ENCODE measurements around the gene GPR137B. TPM values are rescaled to one million over a fixed set of nuclear protein-coding genes. Genes with fewer than 3 reads are reported as not detected.
A peak's percentile ranks its signal among the peaks of the same experiment; 100 is the strongest.

Gene GPR137B
- total RNA-seq, 1 experiment from 2014 or later, result 7.1 TPM

- no TSS peak for BruUV-seq (replicated peaks)
- H3K9me3 ChIP-seq (ENCODE audit: low read depth, low read length, poor library complexity, severe bottlenecking), result no peaks in the 10 kb centered on the region
- H3K36me3 ChIP-seq (ENCODE audit: insufficient read depth, low read length, poor library complexity, severe bottlenecking), result no peaks in the 10 kb centered on the region
- no peak for DNase-seq (ENCODE audit: low spot score)
- no peaks in the 10 kb centered on the region for H3K27me3 ChIP-seq (replicated peaks; ENCODE audit: insufficient read depth, low read depth, low read length, poor library complexity)
- intact Hi-C loops (cut with micrococcal nuclease; ENCODE audit: unreplicated experiment), result no loop called here
- H3K4me3 ChIP-seq (ENCODE audit: low read depth, low read length, poor library complexity, severe bottlenecking), result no peak overlapping the region
- no peaks in the 10 kb centered on the region for H3K4me1 ChIP-seq (ENCODE audit: insufficient read depth, low read length, poor library complexity, severe bottlenecking)
- no peak for TF ChIP-seq EZH2 (IDR thresholded peaks at IDR 0.05; ENCODE audit: borderline replicate concordance, low read depth, low read length, poor library complexity, severe bottlenecking)
- ChIA-PET POLR2A (ENCODE audit: low non-redundant PET) (no interaction called here), CTCF (no interaction called here)
- no peak overlapping the region for H3K27ac ChIP-seq (ENCODE audit: low read depth, low read length, poor library complexity, severe bottlenecking)
Measured at GRCh38 chr1:236098267-236098666, 44.1 kb upstream of the GPR137B start.

GRCh38 chr1:236099355-236099974 lies 42.9 kb upstream of the GPR137B start:
- BruUV-seq (replicated peaks), result no TSS peak
- ChIA-PET CTCF (interaction anchor here (0.6 kb wide), 1 partner anchor 189 kb away, joined by 7 read pairs; no protein-coding TSS in a partner anchor), POLR2A (ENCODE audit: low non-redundant PET) (no interaction called here)
- H3K9me3 ChIP-seq (ENCODE audit: low read depth, low read length, poor library complexity, severe bottlenecking), result no peaks in the 10 kb centered on the region
- H3K4me3 ChIP-seq (ENCODE audit: low read depth, low read length, poor library complexity, severe bottlenecking), result no peak overlapping the region
- H3K27me3 ChIP-seq (replicated peaks; ENCODE audit: insufficient read depth, low read depth, low read length, poor library complexity), result no peaks in the 10 kb centered on the region
- H3K27ac ChIP-seq (ENCODE audit: low read depth, low read length, poor library complexity, severe bottlenecking), result no peak overlapping the region
- H3K36me3 ChIP-seq (ENCODE audit: insufficient read depth, low read length, poor library complexity, severe bottlenecking), result no peaks in the 10 kb centered on the region
- intact Hi-C loops (cut with micrococcal nuclease; ENCODE audit: unreplicated experiment), result no loop called here
- peak; percentile 15 for DNase-seq (ENCODE audit: low spot score)
- TF ChIP-seq CTCF (conservative IDR thresholded peaks at IDR 0.05; ENCODE audit: low read depth, low read length), result no peak
- TF ChIP-seq EZH2 (IDR thresholded peaks at IDR 0.05; ENCODE audit: borderline replicate concordance, low read depth, low read length, poor library complexity, severe bottlenecking), result no peak
- H3K4me1 ChIP-seq (ENCODE audit: insufficient read depth, low read length, poor library complexity, severe bottlenecking), result no peaks in the 10 kb centered on the region

- DNase-seq (ENCODE audit: low spot score), result no peak
- ChIA-PET CTCF (no interaction called here), POLR2A (ENCODE audit: low non-redundant PET) (no interaction called here)
- H3K9me3 ChIP-seq (ENCODE audit: low read depth, low read length, poor library complexity, severe bottlenecking), result no peaks in the 10 kb centered on the region
- no peak overlapping the region for H3K4me3 ChIP-seq (ENCODE audit: low read depth, low read length, poor library complexity, severe bottlenecking)
- no peak for TF ChIP-seq EZH2 (IDR thresholded peaks at IDR 0.05; ENCODE audit: borderline replicate concordance, low read depth, low read length, poor library complexity, severe bottlenecking)
- TF ChIP-seq CTCF (conservative IDR thresholded peaks at IDR 0.05; ENCODE audit: low read depth, low read length), result no peak
- intact Hi-C loops (cut with micrococcal nuclease; ENCODE audit: unreplicated experiment), result loop anchor here (10.0 kb wide), 1 partner anchor 1284 kb away; no protein-coding TSS in a partner anchor
- no peaks in the 10 kb centered on the region for H3K27me3 ChIP-seq (replicated peaks; ENCODE audit: insufficient read depth, low read depth, low read length, poor library complexity)
- H3K27ac ChIP-seq (ENCODE audit: low read depth, low read length, poor library complexity, severe bottlenecking), result no peak overlapping the region
- BruUV-seq (replicated peaks), result no TSS peak
- H3K36me3 ChIP-seq (ENCODE audit: insufficient read depth, low read length, poor library complexity, severe bottlenecking), result no peaks in the 10 kb centered on the region
- H3K4me1 ChIP-seq (ENCODE audit: insufficient read depth, low read length, poor library complexity, severe bottlenecking), result no peaks in the 10 kb centered on the region
Measured at GRCh38 chr1:236100799-236101198, 41.5 kb upstream of the GPR137B start.

All from A673 (cell line).